Activated CD8-positive, alpha-beta memory T cell treated with anti-CD3 and anti-CD28 coated beads, Interleukin-2, amount 50 U/mL, for 1 hour (primary cell): Measurements from ENCODE around the gene LPCAT2.

Source experiments
- DNase-seq: peaks from one replicate; pipeline ENCODE4 v3.0.0-alpha.2; 2020; ENCODE audit errors: extremely low read depth

Gene LPCAT2, protein sequence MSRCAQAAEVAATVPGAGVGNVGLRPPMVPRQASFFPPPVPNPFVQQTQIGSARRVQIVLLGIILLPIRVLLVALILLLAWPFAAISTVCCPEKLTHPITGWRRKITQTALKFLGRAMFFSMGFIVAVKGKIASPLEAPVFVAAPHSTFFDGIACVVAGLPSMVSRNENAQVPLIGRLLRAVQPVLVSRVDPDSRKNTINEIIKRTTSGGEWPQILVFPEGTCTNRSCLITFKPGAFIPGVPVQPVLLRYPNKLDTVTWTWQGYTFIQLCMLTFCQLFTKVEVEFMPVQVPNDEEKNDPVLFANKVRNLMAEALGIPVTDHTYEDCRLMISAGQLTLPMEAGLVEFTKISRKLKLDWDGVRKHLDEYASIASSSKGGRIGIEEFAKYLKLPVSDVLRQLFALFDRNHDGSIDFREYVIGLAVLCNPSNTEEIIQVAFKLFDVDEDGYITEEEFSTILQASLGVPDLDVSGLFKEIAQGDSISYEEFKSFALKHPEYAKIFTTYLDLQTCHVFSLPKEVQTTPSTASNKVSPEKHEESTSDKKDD

DNA sequence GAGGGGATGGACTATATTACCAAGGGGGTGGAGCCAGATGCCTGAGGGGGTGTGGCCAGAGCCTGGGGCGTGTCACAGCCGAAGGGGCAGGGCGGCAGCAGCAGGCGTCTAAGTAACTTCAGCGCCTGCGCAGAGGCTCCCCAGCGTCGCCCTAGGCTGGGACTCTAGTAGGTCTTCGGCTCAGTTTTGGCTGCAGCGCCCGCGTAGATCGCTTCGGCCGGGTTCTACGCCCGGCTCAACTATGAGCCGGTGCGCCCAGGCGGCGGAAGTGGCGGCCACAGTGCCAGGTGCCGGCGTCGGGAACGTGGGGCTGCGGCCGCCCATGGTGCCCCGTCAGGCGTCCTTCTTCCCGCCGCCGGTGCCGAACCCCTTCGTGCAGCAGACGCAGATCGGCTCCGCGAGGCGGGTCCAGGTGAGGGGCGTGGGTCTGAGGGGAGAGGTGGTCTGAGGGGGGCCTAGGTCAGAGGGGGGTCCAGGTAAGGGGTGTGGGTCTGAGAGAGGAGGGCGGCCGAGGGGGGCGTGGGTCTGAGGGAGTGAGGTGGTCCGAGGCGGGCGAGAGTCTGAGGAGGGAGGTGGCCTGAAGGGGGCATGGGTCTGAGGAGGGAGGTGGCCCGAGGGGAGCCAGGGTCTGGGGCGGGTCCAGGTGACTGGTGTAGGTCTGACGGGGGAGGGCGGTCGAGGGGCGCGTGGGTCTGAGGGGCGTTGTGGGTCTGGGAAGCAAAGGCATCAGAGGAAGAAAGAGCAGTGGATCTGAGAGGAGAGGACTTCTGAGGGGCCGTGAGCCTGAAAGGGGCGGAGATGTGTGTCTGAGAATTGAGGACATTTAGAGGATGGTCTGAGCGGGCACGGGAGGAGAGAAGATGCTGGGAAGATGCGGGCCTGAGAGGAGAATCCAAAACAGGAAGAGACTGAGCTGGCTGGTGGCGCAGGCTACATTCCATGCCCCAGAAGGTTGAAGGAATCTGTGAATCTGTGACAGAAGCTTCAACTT, at the start of gene LPCAT2:
LPCAT2 (plus strand) TSS at position 132 of the 991 bp plus-strand sequence; CDS start at position 242, 110 bp downstream.
- no peak for DNase-seq

DNA sequence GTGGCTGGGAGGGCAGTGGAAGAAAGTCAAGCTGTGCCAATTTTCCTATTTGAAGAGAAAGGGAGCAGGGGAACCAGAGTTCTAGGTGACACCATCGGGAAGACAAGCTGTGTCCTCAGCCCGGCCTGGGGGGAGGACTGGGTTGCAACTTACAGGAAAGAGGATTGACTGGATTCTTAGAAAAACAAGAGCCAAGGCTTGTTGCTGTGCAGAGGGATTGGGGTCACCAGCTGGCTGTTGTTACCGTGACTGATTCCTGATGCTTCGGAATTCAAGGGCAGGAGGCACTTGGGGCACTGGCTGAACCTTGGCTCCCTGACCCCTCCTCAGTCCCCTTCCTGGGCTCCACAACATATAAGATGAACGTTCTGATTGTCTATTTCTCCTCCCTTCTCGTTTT, 46.6 kb upstream of the LPCAT2 start:
- DNase-seq: no peak

DNA sequence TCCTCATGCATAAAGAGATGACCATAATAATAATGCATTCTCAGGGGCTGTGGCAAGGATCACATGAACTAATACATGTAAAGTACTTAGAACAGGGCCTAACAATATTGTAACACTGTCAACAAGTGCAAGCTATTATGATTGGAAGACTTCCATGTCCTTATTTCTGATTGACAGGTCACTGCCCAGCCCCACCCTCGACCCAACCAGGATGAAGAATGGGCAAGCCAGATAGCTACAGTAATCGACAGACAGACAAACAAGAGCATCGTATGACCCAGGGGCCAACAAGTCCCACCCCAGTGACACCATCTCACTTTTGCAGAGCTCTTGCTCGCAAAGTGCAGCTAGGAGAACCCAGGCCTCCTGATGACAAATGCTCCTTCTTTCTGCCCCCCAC, 44.5 kb upstream of the LPCAT2 start:
- no peak for DNase-seq

DNA sequence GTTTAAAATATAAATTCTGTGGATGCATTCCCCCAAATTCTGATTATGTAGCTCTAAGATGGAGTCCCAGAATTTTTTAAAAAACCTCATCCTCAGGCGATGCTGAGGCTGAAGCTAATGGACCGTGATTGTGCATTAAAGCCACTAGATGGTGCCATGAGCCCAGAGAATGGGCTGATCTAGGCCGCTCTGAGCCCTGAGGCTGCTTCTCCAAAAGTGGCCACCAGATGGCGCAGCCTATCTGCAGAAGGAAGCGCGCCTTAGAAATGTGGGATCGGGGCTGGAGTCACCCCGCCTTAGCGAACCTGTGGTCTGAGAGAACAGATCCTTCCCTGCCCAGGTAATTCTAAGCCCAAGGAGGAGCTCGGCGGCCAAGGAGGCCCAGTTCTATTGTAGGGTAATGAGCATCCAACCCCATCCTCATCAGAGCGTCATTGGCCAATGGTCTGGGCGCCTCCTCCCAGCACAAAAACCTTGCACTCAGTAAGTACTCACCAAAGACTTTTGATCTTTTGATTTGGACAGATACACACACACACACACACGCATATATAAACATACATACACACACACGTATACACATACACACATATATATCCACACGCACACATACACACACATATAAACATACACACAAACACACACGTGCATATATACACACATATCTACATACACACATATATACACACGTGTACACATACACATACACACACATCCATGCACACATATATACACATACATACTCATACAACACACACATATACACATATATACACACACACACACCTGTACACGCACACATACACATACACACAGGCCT, 43.6 kb upstream of the LPCAT2 start:
- peak; percentile 31 for DNase-seq

DNA sequence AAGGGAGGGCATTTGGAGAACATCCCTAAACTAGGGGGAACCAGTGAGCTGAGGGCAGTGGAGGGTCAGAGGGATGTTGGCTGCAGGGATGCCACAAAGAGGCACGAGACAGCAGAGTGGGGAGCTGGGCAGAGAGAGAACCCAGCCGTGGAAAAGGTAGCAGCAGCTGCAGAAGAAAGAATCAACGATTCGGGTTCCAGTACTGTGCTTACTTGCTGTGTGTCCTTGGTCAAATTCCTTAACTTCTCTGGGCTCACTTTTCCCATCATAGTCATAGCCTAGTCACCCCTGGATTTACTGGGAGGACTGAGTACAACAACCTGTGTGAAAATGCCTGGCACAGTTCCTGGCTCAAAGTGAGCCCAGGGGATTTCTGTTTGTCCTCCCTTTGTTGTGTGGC, 42.7 kb upstream of the LPCAT2 start:
- DNase-seq: no peak

DNA sequence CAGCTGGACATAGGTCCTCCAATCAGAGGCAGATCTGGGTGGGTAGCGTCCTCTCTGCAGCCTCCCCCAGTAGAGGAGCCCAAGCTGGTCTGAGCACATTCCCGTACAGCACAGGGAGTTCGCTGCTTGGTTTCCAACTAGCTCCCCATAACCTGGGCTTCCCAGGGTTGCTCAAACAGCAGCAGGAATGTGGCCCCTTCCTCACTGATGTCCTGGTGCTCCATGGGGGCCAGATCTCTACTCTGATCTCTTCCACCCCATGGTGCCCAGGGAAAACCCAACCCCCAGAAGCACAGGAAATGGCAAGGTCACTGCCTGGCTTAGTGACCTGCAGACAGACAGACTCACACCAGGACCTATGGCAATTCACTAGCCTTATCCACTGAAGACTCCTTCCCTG, 41.0 kb upstream of the LPCAT2 start:
- no peak for DNase-seq

DNA sequence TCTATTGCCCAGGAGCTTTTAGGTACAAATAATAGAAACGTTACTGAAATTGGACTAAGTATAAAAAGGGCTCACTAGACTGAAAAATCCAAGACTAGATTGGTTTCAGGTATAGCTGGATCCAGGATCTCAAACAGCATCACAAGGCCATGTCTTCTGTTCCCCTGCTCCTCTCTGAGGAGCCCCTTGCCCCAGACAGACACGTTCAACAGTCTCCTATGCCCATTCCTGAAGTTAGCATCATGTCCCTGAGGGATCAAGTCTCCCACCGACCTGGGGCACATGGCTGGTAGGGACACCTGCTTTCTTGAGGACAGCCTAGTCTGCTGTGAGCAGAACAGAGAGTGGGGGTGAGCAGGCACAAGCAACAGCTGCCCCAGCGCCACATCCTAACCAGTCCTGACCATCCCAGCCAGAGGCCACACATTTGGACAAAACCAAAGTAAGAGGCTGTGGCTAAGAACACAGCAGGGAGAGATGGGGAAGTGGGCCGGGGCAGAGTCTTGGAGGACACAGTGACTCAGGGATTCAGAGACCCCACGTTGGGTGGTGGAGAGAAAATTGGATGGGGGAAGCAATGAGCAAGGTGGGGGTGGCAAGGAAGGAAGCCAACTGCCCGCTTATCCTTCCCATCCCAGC, 40.4 kb upstream of the LPCAT2 start:
- DNase-seq: no peak

DNA sequence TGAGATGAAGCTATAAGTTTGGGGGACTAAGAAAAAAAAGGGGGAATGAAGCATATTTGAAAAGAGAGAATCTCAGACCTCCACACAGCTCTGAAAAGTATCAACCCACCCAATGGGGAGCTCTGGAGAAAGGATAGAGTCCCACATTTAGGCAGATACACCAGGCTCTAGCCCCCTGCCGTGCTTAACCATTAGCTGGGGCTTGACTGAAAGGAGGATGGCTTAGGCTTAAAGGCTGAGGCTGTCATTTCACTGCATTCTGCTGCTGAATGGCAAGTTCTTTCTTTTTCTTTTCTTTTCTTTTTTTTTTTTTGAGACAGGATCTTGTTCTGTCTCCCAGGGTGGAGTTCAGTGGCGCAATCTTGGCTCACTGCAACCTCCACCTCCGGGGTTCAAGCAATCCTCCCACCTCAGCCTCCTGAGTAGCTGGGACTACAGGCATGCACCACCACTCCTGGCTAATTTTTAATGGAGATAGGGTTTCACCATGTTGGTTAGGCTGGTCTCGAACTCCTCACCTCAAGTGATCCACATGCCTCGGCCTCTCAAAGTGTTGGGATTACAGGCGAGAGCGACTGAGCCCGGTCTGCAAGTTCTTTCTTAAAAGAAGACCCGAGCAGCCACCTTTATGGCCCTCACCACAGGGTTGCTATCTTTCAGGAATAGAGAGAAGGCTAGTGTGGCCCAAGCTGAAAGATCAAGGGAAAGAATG, 38.9 kb upstream of the LPCAT2 start:
- DNase-seq: no peak

DNA sequence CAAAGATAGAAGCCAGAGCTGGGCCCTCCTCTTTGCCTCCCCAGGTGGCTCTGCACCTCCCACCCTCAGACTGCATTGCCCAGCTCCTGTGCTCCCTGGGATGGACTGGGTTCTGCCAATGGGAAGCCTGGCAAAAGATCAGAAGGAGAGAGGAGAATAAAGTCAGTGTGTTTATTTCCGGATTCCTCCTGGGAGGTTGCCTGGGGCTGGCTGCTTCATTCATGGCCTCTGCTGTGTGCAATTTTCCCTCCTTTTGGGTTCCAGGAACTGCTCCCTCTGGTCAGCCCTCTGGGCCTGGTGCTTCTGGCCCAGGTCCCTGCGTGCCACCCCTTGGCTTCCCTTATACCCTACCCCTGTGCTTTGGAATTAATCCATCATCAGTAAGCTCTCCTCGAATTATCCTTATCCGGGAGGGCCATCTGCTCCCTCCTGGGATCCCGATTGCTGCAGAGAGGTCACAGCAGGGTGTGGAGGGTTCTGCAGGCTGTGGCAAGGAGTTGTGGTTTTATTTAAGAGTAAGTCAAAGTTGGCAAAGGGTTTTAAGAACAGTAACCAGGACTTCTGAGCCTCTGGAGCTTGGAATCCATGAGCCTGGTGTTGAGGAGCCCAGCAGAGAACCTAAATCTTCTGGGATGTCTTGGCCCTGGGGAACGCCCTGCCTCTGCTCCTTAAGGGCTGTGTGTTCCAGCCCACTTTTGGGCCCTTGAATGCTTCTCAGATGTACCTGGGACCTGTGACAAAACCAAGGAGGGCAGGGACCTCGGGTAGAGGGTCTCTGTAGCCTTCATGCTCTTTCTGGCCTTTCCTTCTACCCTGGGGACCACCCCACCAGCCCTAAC, 38.1 kb upstream of the LPCAT2 start:
- no peak for DNase-seq

DNA sequence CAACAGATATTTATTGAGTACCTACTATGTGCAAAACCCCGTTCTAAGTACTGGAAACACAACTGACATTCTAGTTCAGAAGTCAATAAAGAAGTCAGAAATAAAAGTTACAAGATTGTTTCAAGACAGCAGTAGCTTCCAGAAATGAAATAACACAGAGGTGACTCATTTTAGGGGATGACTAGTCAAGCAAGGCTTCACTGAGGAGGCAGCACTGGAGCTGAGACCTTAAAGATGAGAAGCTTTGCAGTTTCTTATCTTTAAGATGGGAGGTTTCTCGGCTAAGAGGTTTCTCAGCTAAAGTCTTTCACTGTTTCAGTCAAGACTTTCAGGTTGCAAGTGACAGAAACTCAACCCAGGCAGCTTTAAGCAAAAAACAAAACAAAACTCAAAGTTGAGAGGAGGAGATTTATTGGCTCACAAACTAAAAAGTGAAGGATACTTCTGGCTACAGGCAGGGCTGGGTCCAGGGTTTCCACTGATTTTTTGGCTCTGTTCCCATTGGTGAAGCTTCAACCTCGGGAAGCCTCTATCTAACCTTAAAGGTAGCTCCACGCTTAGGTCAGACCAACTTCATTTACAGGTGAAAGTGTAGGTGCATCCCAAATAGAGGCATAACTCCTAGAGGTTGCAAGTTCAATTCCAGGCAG, 37.3 kb upstream of the LPCAT2 start:
- no peak for DNase-seq

DNA sequence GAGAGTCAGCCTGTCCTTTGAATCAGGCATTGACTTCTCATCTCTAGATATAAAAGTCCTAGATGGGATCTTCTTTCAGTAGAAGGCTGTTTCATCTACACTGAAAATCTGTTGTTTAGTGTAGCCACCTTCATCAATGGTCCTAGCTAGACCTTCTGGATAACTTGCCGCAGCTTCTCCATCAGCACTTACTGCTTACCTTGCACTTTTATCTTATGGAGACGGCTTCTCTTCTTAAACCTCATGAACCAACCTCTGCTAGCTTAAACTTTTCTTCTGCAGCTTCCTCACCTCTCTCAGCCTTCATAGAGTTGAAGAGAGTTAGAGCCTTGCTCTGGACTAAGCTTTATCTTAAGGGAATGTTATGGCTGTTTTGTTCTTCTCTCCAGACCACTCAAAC, 35.3 kb upstream of the LPCAT2 start:
- DNase-seq: no peak

DNA sequence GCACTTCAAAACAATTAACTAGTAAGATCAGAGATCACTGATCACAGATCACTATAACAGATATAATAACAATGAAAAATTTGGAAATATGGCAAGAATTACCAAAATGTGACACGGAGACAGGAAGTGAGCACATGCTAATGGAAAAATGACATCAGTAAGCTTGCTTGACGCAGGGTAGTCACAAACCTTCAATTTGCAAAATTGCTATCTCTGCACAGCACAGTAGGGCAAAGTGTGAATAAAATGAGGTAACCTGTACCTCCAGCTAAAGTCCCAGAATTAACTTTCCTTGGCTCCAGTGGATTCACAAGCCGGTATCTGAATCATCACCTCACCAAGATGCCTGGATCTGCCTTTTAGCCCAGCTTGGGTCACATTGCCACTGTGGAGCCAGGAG, 34.1 kb upstream of the LPCAT2 start:
- DNase-seq: no peak

DNA sequence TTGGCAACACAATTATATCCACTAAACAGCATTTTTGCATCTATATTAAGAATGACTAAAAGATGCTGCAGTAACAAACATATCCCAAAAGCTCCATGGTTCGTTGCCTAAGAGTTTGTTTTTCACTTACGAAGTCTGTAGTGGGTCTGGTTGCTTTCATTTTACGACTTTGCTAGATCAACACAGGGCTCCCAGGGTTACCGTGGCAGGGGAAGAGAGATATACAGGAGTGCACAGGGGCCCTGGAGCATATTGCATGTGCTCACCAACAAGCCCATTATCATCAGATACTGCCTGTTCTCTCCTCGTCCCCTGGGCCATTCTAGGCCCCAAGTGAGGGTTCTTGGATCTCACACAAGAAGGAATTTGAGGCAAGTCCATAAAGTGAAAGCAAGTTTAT, 33.0 kb upstream of the LPCAT2 start:
- no peak for DNase-seq

DNA sequence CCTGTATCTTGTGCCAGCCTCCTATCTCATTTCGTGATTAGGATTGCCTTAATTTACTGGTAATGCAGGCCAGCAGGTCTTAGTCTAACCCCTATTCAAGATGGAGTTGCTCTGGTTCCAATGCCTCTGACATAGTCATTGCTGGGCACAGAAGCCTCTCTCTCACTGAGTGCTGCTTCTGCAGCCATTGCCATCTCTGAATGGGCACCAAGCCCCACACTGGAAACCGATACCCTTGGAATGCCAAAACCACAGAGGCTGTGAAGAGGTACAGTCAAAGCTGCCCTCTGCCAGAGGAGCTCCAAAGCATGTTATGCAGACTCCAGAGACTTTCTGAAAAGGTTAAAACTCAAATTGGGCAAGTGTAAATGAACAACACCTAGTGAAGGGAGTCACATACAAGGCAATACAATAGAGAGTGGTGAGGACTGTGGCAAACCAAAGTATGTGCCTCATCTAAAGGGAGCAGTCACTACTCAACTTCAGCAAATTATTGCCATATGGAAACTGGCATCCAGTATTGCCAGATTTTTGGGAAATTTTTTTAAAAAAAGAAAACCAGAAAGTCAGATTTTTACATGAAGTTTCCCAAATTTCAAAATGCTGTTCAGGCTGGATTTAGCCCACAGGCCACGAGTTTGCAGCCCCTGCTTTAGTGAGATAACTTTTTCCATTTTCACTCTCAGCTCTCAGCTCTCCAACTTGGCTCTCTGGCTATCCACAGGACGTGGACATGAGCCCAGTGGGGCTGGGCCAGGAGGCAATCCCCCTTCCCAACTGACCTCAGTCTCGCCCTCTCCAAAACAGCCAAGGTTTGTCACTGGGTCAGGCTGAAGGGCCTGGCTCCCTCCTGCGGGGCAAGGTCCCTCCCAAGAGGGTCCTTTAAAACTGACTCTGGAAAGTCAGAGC, 32.0 kb upstream of the LPCAT2 start:
- DNase-seq: no peak

DNA sequence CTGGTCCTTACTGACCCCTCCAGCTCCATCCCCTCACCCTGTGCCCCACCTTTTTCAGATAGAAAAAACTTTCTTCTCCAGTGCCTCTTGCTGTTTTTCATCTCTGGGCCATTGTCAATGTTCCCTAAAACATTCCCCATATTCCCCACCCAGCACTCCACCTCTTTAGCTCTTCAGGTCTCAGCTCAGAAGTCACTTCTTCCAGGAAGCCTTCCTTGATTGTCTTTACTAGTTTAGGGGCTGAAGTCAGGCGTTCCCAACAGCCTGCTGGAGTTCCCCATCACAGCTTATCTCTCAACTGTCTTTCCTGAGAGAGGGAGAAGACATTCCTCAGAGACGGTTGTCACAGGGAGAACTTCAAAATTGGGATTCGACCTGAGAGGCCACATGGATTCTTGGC, 31.1 kb upstream of the LPCAT2 start:
- DNase-seq: no peak

DNA sequence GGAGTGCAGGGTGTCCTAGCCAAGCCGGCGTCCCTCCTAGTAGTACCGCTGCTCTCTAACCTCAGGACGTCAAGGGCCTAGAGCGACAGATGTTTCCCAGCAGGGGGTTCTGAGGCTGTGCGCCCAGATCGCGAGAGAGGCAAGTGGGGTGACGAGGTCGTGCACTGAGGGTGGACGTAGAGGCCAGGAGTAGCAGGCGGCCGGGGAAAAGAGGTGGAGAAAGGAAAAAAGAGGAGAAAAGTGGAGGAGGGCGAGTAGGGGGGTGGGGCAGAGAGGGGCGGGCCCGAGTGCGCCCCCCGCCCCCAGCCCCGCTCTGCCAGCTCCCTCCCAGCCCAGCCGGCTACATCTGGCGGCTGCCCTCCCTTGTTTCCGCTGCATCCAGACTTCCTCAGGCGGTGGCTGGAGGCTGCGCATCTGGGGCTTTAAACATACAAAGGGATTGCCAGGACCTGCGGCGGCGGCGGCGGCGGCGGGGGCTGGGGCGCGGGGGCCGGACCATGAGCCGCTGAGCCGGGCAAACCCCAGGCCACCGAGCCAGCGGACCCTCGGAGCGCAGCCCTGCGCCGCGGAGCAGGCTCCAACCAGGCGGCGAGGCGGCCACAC, 29.9 kb upstream of the LPCAT2 start, which contains the start of gene MMP2:
MMP2 (plus strand) TSS at position 372 of the 603 bp plus-strand sequence. CDS start 282 bp downstream, outside the sequence.
- no peak for DNase-seq

DNA sequence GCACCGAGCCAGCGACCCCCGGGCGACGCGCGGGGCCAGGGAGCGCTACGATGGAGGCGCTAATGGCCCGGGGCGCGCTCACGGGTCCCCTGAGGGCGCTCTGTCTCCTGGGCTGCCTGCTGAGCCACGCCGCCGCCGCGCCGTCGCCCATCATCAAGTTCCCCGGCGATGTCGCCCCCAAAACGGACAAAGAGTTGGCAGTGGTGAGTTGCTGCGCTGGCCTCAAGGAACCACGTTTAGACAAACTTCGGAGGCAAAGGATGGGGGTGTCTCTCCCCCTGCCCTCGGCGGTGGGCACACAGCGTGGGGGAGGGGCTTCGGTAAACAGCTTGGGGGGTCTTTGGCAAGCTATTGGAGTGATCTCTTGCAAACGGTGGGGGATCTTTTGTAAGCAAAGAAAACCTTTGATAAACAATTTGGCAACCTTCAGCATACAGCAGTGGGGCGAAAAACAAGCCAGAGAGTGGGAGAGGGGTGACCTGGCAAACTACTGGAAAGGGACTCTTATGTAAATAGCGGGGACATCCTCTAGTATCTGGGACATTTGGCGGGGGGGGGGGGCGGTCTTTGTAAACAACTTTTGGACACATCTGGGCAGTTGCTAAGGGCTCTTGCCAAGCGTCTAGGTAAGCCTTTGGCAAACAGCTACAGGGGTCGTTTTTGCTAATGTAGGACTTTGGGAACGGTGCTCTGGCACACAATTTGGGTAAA, 29.3 kb upstream of the LPCAT2 start:
- DNase-seq: no peak
